Inflammatory macrophage treated with lipopolysaccharide for 4 hours (primary cell): ENCODE results near the gene APOC4.
"Not testable (repeated sequence)": the region's sequence is repeated elsewhere in the genome, so short reads cannot be mapped to it uniquely, and the experiment has no call there.

Source experiments
- DNase-seq: peaks from one replicate; pipeline ENCODE4 v3.0.0-alpha.2; 2020

Gene APOC4

GRCh38 chr19:44960906-44961728, 19.1 kb downstream of the APOC4 start:
- DNase-seq: no peak

DNA sequence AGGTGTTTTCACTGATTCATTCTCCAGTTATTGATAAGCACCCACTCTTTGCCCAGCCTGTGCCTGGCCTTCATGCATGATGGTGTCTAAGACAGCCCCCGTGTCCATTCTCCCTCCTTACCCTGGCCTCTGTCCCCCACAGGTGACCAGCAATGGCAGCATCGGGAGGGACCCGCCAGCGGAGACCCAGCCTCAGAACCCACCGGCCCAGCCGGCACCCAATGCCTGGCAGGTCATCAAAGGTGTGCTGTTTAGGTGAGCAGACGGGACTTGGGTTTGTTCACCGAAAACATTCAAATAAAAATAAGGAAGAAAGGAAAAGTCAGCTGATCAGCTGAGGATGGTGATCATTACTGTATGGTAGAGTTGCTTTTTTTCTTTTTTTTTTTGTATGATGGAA, 19.8 kb downstream of the APOC4 start:
- DNase-seq: no peak

DNA sequence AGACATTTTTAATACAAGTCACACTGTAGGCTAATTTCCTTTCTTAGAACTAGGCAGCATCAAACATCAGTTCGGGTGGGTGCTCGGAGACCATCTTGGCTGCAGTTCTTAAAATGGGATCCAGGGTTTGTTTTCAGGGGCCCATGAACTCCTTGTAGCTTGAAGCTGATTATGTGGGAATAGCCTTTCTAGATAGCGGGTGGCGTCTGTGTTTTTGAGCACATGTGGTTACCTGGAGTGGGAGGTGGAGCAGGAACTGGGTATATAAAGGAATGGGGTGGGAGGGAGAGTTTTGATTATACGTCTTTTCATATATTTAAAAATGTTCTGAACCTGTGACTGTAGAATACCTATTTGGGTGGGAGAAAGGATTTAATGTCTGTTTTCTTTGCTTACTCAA, 26.1 kb downstream of the APOC4 start:
- DNase-seq: no peak

- DNase-seq: no peak
These were observed 26.6 kb downstream of the APOC4 start for GRCh38 chr19:44968670-44969069.

GRCh38 chr19:44969437-44969836, 27.4 kb downstream of the APOC4 start:
- DNase-seq: no peak

- not testable (repeated sequence) for DNase-seq
These were observed 29.4 kb downstream of the APOC4 start for GRCh38 chr19:44971451-44971850.

- DNase-seq: no peak
These were observed 30.8 kb downstream of the APOC4 start for GRCh38 chr19:44972802-44973201.

DNA sequence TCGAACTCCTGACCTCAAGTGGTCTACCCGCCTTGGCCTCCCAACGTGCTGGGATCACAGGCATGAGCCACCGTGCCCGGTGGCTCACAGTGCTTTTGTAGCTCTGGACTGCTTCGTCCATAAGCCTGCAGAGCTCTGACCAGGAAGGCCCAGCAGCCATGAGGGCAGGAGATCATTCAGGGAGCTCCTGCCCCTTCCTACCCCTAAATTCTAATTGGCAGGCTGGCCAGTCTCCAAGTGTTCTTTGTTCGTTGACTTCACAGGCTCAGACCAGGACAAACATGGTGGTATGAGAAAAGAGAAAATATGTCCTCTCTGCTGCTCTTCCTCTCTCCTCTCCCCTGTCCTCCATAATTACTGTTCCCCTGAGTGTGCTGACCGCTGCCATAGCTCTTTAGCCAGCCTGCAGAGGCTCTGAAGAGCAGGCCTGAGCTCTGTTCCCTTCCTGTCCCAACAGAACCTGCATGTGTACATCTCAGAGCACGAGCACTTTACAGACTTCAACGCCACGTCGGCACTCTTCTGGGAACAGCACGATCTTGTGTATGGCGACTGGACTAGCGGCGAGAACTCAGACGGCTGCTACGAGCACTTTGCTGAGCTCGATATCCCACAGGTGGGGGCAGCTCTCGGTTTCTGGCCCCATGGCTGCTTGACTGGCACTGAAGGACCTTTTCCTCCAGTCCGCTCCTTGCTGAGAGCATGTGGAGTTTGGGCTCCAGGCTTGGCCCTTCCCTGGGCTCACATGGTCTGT, 32.1 kb downstream of the APOC4 start:
- no peak for DNase-seq

DNA sequence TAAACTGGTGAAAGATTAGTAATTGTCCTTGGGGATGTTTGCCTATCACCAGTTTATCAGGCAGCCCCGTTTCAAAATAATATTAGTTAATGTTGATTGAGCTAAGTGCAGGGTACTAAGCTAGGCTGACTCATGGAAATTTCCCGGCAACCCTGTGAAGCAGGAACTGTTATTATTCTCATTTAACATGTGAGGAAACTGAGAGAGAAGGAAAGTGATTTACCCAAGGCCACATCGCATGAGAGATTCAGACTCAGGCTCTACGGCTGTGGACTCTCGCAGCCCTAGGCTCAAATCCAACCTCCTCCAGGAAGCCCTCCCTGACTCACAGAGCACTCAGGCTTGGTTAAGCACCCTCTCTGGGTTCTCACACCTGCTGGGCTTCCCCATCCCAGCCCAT, 32.8 kb downstream of the APOC4 start:
- peak; percentile 62 for DNase-seq

GRCh38 chr19:44975444-44975843, 33.4 kb downstream of the APOC4 start:
- no peak for DNase-seq

DNA sequence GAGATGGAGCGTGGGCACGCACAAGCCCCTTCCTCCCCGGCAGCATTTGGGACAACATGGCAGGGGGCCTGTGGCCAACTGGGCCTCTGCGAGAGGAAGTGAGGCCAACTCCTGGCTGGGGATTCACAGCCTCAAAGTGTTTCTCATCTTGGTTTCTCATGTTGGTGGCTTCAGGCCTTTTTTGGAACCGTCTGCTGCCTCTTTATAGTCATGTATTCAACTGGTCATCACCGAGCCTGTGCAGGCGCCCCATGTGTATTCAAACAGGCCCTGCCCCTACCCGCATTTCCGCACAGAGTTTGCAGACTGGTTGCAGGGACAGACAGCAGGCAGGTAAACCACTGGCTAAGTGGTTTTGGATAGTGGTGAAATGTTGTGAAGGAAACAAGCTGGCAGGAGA, 42.0 kb downstream of the APOC4 start:
- no peak for DNase-seq

- DNase-seq: no peak
These were observed 43.4 kb downstream of the APOC4 start for GRCh38 chr19:44985445-44985844.

DNA sequence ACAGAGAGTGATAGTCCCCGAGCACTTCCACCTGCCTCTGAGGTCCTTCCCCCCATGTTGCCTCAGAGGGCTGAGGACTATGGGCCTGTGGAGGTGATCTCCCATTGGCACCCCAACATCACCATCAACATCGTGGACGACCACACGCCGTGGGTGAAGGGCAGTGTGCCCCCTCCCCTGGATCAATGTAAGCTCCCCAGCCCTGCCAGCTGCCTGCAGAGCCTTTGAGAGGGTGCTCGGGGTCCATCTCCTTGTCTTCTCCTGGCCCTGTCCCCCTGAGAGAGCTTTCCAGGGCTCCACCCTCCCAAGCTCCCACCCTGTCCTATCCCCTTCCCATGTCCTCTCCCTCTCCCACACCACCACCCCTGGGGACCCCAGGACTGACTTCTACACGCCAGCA, 44.4 kb downstream of the APOC4 start:
- DNase-seq: no peak

GRCh38 chr19:44987148-44987675, 45.2 kb downstream of the APOC4 start:
- peak; percentile 8 for DNase-seq

- no peak for DNase-seq
These were observed 46.2 kb downstream of the APOC4 start for GRCh38 chr19:44988273-44988672.

GRCh38 chr19:44988896-44989556, 47.0 kb downstream of the APOC4 start:
- peak; percentile 57 for DNase-seq

DNA sequence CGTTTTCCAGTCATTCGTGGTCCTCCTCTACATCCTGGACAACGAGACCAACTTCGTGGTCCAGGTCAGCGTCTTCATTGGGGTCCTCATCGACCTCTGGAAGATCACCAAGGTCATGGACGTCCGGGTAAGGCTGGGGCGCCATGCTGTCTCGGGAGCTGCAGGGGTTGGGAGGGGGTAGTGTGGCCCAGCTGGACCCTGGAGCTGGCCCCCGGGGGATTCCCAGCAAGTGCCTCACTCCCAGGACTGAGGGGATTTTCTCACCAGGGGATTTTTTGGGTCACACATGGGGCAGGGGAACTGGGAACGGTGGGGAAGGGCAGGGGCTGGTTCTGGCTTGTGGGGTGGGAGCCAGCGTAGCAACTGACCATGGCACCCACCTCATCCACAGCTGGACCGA, 48.4 kb downstream of the APOC4 start:
- no peak for DNase-seq

DNA sequence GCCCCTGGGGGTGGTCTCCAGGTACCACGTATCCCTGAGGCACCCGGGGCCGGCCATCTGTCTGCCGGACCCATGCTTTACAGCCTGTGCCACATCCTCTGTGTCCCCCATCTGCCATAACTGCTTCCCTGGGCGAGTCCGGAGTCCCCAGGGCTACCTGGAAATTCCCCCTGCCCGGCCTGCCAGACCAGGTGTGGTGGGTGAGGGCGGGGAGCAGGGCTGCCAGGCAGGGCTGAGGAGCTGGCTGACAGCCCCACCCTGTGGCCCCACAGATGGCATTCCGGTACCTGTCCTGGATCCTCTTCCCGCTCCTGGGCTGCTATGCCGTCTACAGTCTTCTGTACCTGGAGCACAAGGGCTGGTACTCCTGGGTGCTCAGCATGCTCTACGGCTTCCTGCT, 48.9 kb downstream of the APOC4 start:
- no peak for DNase-seq

- DNase-seq: no peak
These were observed 50.5 kb downstream of the APOC4 start for GRCh38 chr19:44992336-44993163.

GRCh38 chr19:44993526-44993925, 51.5 kb downstream of the APOC4 start:
- no peak for DNase-seq

GRCh38 chr19:44993926-44994537, 52.0 kb downstream of the APOC4 start:
- DNase-seq: no peak
